GM12878 (cell line): ENCODE data around the gene PITPNC1. TPM values are rescaled to one million over a fixed set of nuclear protein-coding genes. Genes with fewer than 3 reads are reported as not detected.

Experiments
- ASH2L ChIP-seq: fragments of 300-600, 200-600 bp; sonication (generic); IDR thresholded peaks from 2 replicates; pipeline ENCODE4 v1.6.1; 2017; ENCODE audit warnings: low read depth, mild to moderate bottlenecking, borderline replicate concordance
- BHLHE40 ChIP-seq, 2 experiments: fragments of 450-650 bp in 1 of 2; IDR thresholded peaks; 2 replicates each; pipeline ENCODE4 v1.6.1; 2011 to 2017; ENCODE audit warnings: low read depth in 2 of 2, borderline replicate concordance in 1 of 2, improper control_type of control experiment in 1 of 2, low read length in 1 of 2, mild to moderate bottlenecking in 1 of 2
- CBX5 ChIP-seq: sonication (generic); IDR thresholded peaks from 2 replicates; pipeline ENCODE4 v1.6.1; 2016; ENCODE audit warnings: low read depth, moderate library complexity, mild to moderate bottlenecking, inconsistent platforms
- CHD4 ChIP-seq: fragments of 200-600 bp; sonication (generic); IDR thresholded peaks from 2 replicates; pipeline ENCODE4 v1.6.1; 2016; ENCODE audit warnings: mild to moderate bottlenecking
- CREB1 ChIP-seq: IDR thresholded peaks from 2 replicates; pipeline ENCODE4 v1.6.1; 2012; ENCODE audit warnings: low read depth, mild to moderate bottlenecking, inconsistent platforms
- DPF2 ChIP-seq: fragments of 450-650 bp; IDR thresholded peaks from 2 replicates; pipeline ENCODE4 v1.6.1; 2017; ENCODE audit warnings: mild to moderate bottlenecking
- EGR1 ChIP-seq, 2 experiments: IDR thresholded peaks; 1 replicate in 1 of 2; 2 replicates in 1 of 2; pipeline ENCODE4 v1.6.1; 2011 to 2012; ENCODE audit warnings: low read depth in 2 of 2, low read length in 2 of 2, borderline replicate concordance in 1 of 2, mild to moderate bottlenecking in 1 of 2, moderate library complexity in 1 of 2
- EP300 ChIP-seq, 2 experiments: fragments of 150-350 bp in 1 of 2; IDR thresholded peaks; 2 replicates each; pipeline ENCODE4 v1.6.1; 2011 to 2012; ENCODE audit warnings: low read depth in 2 of 2, low read length in 2 of 2, borderline replicate concordance in 1 of 2, improper control_type of control experiment in 1 of 2, inconsistent platforms in 1 of 2; ENCODE audit not compliant: control insufficient read depth in 1 of 2
- FOXM1 ChIP-seq: IDR thresholded peaks from 2 replicates; pipeline ENCODE4 v1.6.1; 2012; ENCODE audit warnings: low read depth, mild to moderate bottlenecking, inconsistent platforms, low read length, moderate library complexity
- GABPA ChIP-seq: IDR thresholded peaks from 2 replicates; pipeline ENCODE4 v1.6.1; 2014; ENCODE audit warnings: antibody characterized with exemption, low read depth, mild to moderate bottlenecking, inconsistent platforms
- JUNB ChIP-seq: IDR thresholded peaks from 2 replicates; pipeline ENCODE4 v1.6.1; 2016; ENCODE audit warnings: antibody characterized with exemption, mild to moderate bottlenecking
- MTA2 ChIP-seq: fragments of 450-650 bp; IDR thresholded peaks from 2 replicates; pipeline ENCODE4 v1.6.1; 2016; ENCODE audit warnings: low read depth, mild to moderate bottlenecking, moderate library complexity
- MYB ChIP-seq: fragments of 150-350 bp; IDR thresholded peaks from 2 replicates; pipeline ENCODE4 v1.6.1; 2014; ENCODE audit warnings: mild to moderate bottlenecking, low read depth, low read length, borderline replicate concordance
- MYC ChIP-seq: IDR thresholded peaks from 2 replicates; pipeline ENCODE4 v1.6.1; 2011; ENCODE audit warnings: mild to moderate bottlenecking, low read length, moderate library complexity, inconsistent platforms; ENCODE audit not compliant: insufficient read depth, insufficient replicate concordance, insufficient read length, severe bottlenecking
- POLR2AphosphoS2 ChIP-seq: IDR thresholded peaks from 2 replicates; pipeline ENCODE4 v1.6.1; 2011; ENCODE audit warnings: low read depth, mild to moderate bottlenecking, low read length, improper control_type of control experiment, moderate library complexity
- RB1 ChIP-seq: fragments of 450-650 bp; formaldehyde crosslinking; IDR thresholded peaks from 2 replicates; pipeline ENCODE4 v1.6.1; 2017; ENCODE audit warnings: mild to moderate bottlenecking, borderline replicate concordance
- RCOR1 ChIP-seq: conservative IDR thresholded peaks from 2 replicates; pipeline ENCODE4 v1.6.1; 2012; ENCODE audit warnings: low read depth, low read length, improper control_type of control experiment
- RUNX3 ChIP-seq: IDR thresholded peaks from 2 replicates; pipeline ENCODE4 v1.6.1; 2012; ENCODE audit warnings: low read length, inconsistent platforms
- SIN3A ChIP-seq: IDR thresholded peaks from 2 replicates; pipeline ENCODE4 v1.6.1; 2012; ENCODE audit warnings: low read depth, low read length, improper control_type of control experiment
- SMARCA5 ChIP-seq: fragments of 450-650 bp; IDR thresholded peaks from 2 replicates; pipeline ENCODE4 v1.6.1; 2017; ENCODE audit warnings: mild to moderate bottlenecking
- SREBF1 ChIP-seq: IDR thresholded peaks from 2 replicates; pipeline ENCODE4 v1.6.1; 2012; ENCODE audit warnings: mild to moderate bottlenecking, low read length
- STAT3 ChIP-seq: IDR thresholded peaks from 2 replicates; pipeline ENCODE4 v1.6.1; 2011; ENCODE audit warnings: low read depth, low read length, improper control_type of control experiment
- SUZ12 ChIP-seq: fragments of 200-600 bp; sonication (generic); IDR thresholded peaks from one replicate; pipeline ENCODE4 v1.6.1; 2018; ENCODE audit warnings: antibody characterized with exemption, mild to moderate bottlenecking; ENCODE audit not compliant: unreplicated experiment
- TCF3 ChIP-seq: IDR thresholded peaks from 2 replicates; pipeline ENCODE4 v1.6.1; 2012; ENCODE audit warnings: low read depth, mild to moderate bottlenecking, low read length, borderline replicate concordance; ENCODE audit not compliant: insufficient read depth
- ZSCAN29 ChIP-seq: fragments of 450-650 bp; IDR thresholded peaks from 2 replicates; pipeline ENCODE4 v1.6.1; 2017; ENCODE audit warnings: mild to moderate bottlenecking, moderate library complexity
- polyA plus RNA-seq, 11 experiments: library from polyadenylated mRNA; depleted of rRNA in 4 of 11; unstranded in 6 of 11; stranded (reverse) in 5 of 11; fragments of >200 nt; fragmentation: Nextera tagmentation in 4 of 11; fragmentation: Illumina TruSeq in 1 of 11; extraction: Ambion mirVana in 4 of 11; extraction: Trizol in 1 of 11; gene quantifications; 1 replicate in 1 of 11; 2 replicates in 10 of 11; pipeline versions ENCODE4 v1.2.1 to v1.2.3, GENCODE V29; 2011 to 2016; ENCODE audit warnings: inconsistent platforms in 2 of 11, missing spikeins in 2 of 11, low read depth in 1 of 11
- total RNA-seq, 4 experiments: library from RNA; depleted of rRNA in 3 of 4; stranded (reverse); fragments of >200 nt in 3 of 4; fragmentation: Illumina TruSeq in 1 of 4; extraction: Trizol in 1 of 4; gene quantifications; 2 replicates each; pipeline versions ENCODE4 v1.2.1 to v1.2.3, GENCODE V29; 2013 to 2021
- TF ChIP-seq, protein P1 (sequence below): fragments of 450-650 bp; conservative IDR thresholded peaks from 2 replicates; pipeline ENCODE4 v1.6.1; 2017; ENCODE audit warnings: mild to moderate bottlenecking, moderate library complexity
- TF ChIP-seq, protein P2 (sequence below): fragments of 450-650 bp; IDR thresholded peaks from 2 replicates; pipeline ENCODE4 v1.6.1; 2017; ENCODE audit warnings: borderline replicate concordance
- TF ChIP-seq, protein P3 (sequence below): fragments of 450-650 bp; IDR thresholded peaks from 2 replicates; pipeline ENCODE4 v1.6.1; 2014; ENCODE audit warnings: mild to moderate bottlenecking

PITPNC1 gene
- total and polyA plus RNA-seq, 10 of the 15 experiments (the other 5 are each of a cell fraction or from before 2014, with no cell fraction given), result 12.2 to 62.4 (median 47.3) TPM

- TF ChIP-seq, protein P1, sequence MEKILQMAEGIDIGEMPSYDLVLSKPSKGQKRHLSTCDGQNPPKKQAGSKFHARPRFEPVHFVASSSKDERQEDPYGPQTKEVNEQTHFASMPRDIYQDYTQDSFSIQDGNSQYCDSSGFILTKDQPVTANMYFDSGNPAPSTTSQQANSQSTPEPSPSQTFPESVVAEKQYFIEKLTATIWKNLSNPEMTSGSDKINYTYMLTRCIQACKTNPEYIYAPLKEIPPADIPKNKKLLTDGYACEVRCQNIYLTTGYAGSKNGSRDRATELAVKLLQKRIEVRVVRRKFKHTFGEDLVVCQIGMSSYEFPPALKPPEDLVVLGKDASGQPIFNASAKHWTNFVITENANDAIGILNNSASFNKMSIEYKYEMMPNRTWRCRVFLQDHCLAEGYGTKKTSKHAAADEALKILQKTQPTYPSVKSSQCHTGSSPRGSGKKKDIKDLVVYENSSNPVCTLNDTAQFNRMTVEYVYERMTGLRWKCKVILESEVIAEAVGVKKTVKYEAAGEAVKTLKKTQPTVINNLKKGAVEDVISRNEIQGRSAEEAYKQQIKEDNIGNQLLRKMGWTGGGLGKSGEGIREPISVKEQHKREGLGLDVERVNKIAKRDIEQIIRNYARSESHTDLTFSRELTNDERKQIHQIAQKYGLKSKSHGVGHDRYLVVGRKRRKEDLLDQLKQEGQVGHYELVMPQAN, result no peak
- TF ChIP-seq CHD4 (no peak), CREB1 (no peak), EP300 (IDR thresholded peaks at IDR 0.05; ENCODE audit: borderline replicate concordance in 1 of 2, control insufficient read depth in 1 of 2, low read depth in 2 of 2, low read length in 2 of 2) (peak; percentile 5 to 6; a peak in 1 of 4 replicates), SUZ12 (no peak), MYB (no peak), MYC (no peak), BHLHE40 (IDR thresholded peaks at IDR 0.05; ENCODE audit: borderline replicate concordance in 1 of 2, low read depth in 2 of 2, low read length in 1 of 2) (peak; percentile 82), EGR1 (IDR thresholded peaks at IDR 0.05; ENCODE audit: borderline replicate concordance in 1 of 2, low read depth in 2 of 2, low read length in 2 of 2) (no peak), DPF2 (0 out of 2 replicates have a peak, but pooled peaks have one; percentile 37), GABPA (no peak), CBX5 (no peak), ZSCAN29 (no peak), SIN3A (no peak), POLR2AphosphoS2 (no peak), RB1 (no peak), ASH2L (no peak), RUNX3 (peak; percentile 75), FOXM1 (peak; percentile 84; the same call in 1 of the 2 replicates), TCF3 (no peak), STAT3 (peak; percentile 76; the same call in 1 of the 2 replicates), JUNB (peak; percentile 31), SMARCA5 (no peak), RCOR1 (0 out of 2 replicates have a peak, but pooled peaks have one; percentile 9), SREBF1 (no peak), MTA2 (peak; percentile 47; the same call in 1 of the 2 replicates)
- TF ChIP-seq, protein P2, sequence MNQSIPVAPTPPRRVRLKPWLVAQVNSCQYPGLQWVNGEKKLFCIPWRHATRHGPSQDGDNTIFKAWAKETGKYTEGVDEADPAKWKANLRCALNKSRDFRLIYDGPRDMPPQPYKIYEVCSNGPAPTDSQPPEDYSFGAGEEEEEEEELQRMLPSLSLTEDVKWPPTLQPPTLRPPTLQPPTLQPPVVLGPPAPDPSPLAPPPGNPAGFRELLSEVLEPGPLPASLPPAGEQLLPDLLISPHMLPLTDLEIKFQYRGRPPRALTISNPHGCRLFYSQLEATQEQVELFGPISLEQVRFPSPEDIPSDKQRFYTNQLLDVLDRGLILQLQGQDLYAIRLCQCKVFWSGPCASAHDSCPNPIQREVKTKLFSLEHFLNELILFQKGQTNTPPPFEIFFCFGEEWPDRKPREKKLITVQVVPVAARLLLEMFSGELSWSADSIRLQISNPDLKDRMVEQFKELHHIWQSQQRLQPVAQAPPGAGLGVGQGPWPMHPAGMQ, result no peak
- TF ChIP-seq, protein P3, sequence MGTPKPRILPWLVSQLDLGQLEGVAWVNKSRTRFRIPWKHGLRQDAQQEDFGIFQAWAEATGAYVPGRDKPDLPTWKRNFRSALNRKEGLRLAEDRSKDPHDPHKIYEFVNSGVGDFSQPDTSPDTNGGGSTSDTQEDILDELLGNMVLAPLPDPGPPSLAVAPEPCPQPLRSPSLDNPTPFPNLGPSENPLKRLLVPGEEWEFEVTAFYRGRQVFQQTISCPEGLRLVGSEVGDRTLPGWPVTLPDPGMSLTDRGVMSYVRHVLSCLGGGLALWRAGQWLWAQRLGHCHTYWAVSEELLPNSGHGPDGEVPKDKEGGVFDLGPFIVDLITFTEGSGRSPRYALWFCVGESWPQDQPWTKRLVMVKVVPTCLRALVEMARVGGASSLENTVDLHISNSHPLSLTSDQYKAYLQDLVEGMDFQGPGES, result no peak
Measured at GRCh38 chr17:67594115-67594880, 217.2 kb downstream of the PITPNC1 start (continued).
